Colonic mucosa (tissue), 4 donors: ENCODE measurements around the gene VGLL2. TPM values are rescaled to one million over a fixed set of nuclear protein-coding genes. Genes with fewer than 3 reads are reported as not detected.

Experiments
- DNase-seq: peaks from one replicate; pipeline ENCODE4 v3.0.0-alpha.2; 2020
- H3K27ac ChIP-seq: fragments of 200-600 bp; one replicate; pipeline ENCODE4 v1.8.0; 2021
- H3K27me3 ChIP-seq: fragments of 200-600 bp; one replicate; pipeline ENCODE4 v1.8.0; 2021
- H3K36me3 ChIP-seq: fragments of 200-600 bp; one replicate; pipeline ENCODE4 v1.8.0; 2021
- H3K4me1 ChIP-seq: fragments of 200-600 bp; one replicate; pipeline ENCODE4 v1.8.0; 2021; ENCODE audit warnings: mild to moderate bottlenecking
- H3K4me3 ChIP-seq: fragments of 200-600 bp; one replicate; pipeline ENCODE4 v1.8.0; 2021
- H3K9ac ChIP-seq, 2 donors: one replicate each; pipeline ENCODE4 v1.7.0; 2013; ENCODE audit warnings: control low read depth in 2 of 2, low read depth in 2 of 2, low read length in 2 of 2
- H3K9me3 ChIP-seq: fragments of 200-600 bp; one replicate; pipeline ENCODE4 v1.8.0; 2021
- CTCF ChIP-seq: fragments of 200-600 bp; IDR thresholded peaks from one replicate; pipeline ENCODE4 v1.8.0; 2022; ENCODE audit warnings: antibody characterized with exemption, mild to moderate bottlenecking
- intact Hi-C: fragments of 100-400 bp; cut with DNase I; formaldehyde crosslinking; loops from one replicate; pipeline ENCODE4 v1.14.1; 2022
- total RNA-seq, 2 donors: library from RNA; stranded (reverse); fragmentation: NEBNext Ultra II Directional in 1 of 2; extraction: Animal tissue kit (Norgen Biotek cat#: 25700) in 1 of 2; gene quantifications; one replicate each; pipeline ENCODE4 v1.2.1, GENCODE V29; 2021
- donor health status: healthy.
- donor health status: DM: no; HTN: no; CAD: no.
- donor health status: DM: no; HTN: no; CAD: no.

VGLL2 gene
- total RNA-seq = not detected

DNA sequence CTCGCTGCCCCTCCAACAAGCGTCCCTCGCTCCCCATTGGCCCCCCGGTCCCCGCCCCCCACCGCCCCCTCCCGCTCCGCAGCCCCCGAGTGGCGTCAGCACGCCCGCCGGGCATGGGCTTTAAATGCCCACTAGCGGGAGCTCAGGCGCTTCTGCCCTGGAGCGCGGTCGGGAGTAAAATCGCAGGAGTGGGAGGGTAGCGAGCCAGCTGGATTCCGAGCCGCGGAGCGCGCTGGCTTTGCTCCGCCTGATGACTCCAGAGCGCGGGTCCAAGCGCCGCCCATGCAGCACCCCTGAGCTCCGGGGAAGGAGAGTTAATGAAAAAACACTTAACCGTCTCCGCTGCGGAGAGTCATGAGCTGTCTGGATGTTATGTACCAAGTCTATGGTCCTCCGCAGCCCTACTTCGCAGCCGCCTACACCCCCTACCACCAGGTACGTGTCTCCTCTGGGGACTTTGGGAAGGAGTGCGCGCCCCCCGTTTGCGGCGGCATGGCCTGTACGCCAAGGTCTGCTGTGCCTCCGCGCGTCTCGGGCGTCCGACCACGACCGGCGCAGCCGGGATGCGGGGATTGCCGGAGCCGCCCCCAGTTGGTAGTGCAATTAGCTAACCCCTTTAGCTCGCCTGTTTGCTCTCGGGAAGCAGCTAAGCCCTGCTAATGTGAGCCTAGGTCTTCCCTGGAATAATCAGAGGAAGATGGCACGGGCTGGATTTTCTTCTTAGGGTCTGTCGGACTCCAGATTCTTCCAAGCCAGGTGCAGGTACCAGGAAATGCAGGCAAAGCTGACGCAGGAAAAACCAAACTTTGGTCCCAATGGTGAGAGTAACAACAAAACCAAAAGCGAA is at the start of gene VGLL2:
VGLL2 (plus strand) TSS at position 149 of the 847 bp plus-strand sequence; CDS start at position 355, 206 bp downstream.
- intact Hi-C loops = no loop called here
- Histone ChIP-seq H3K4me3 (peak within 1 kb of the TSS; percentile 25), H3K9me3 (no peaks in the 10 kb centered on the region), H3K27ac (no peak within 1 kb of the TSS), H3K27me3 (peaks cover 89% of the 10 kb centered on the region), H3K36me3 (no peaks in the 10 kb centered on the region), H3K9ac (no peak within 1 kb of the TSS), H3K4me1 (no peaks in the 10 kb centered on the region)
- no peak for TF ChIP-seq CTCF
- DNase-seq = peak; percentile 30

- no peak for TF ChIP-seq CTCF
- Histone ChIP-seq H3K27ac (no peak overlapping the region), H3K4me1 (no peaks in the 10 kb centered on the region), H3K36me3 (no peaks in the 10 kb centered on the region), H3K27me3 (no peaks in the 10 kb centered on the region), H3K4me3 (no peak overlapping the region), H3K9me3 (no peaks in the 10 kb centered on the region), H3K9ac (no peak overlapping the region)
- intact Hi-C loops = no loop called here
- no peak for DNase-seq
Observed at GRCh38 chr6:117222861-117223260, 42.5 kb upstream of the VGLL2 start.

GRCh38 chr6:117226778-117227177 is 38.6 kb upstream of the VGLL2 start:
- intact Hi-C loops = no loop called here
- Histone ChIP-seq H3K27ac (no peak overlapping the region), H3K27me3 (no peaks in the 10 kb centered on the region), H3K4me1 (no peaks in the 10 kb centered on the region), H3K36me3 (no peaks in the 10 kb centered on the region), H3K9me3 (no peaks in the 10 kb centered on the region), H3K4me3 (no peak overlapping the region), H3K9ac (no peak overlapping the region)
- DNase-seq = no peak
- no peak for TF ChIP-seq CTCF

- no peaks in the 10 kb centered on the region for H3K27me3 ChIP-seq
- H3K4me3 ChIP-seq = no peak overlapping the region
- no peak overlapping the region for H3K27ac ChIP-seq
- intact Hi-C loops = no loop called here
- H3K9me3 ChIP-seq = no peaks in the 10 kb centered on the region
- TF ChIP-seq CTCF = no peak
- DNase-seq = no peak
- no peaks in the 10 kb centered on the region for H3K4me1 ChIP-seq
- no peak overlapping the region for H3K9ac ChIP-seq
- H3K36me3 ChIP-seq = no peaks in the 10 kb centered on the region
Observed at GRCh38 chr6:117227245-117227962, 38.0 kb upstream of the VGLL2 start.

DNA sequence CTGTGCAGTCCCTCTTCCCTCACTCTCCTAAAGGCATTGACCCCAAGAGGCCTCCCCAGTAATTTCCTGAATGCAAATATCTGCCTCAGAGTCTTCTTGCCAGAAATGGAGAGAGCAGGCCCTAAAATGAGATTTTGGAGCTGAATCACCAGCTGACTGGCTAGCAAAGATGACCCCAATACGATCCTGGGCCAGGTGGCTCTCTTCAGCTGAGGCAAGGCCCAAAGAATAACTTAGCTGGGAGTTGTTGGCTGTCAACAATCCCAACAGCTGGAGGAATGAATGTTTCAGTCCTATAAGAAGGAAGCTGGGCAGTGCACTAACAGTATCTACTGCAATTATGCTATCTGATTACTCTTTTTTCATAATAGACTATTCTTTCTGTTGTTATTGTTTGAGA is 37.2 kb upstream of the VGLL2 start:
- DNase-seq = no peak
- H3K9ac ChIP-seq = no peak overlapping the region
- H3K36me3 ChIP-seq = no peaks in the 10 kb centered on the region
- no peak for TF ChIP-seq CTCF
- H3K27me3 ChIP-seq = no peaks in the 10 kb centered on the region
- H3K9me3 ChIP-seq = no peaks in the 10 kb centered on the region
- no peak overlapping the region for H3K4me3 ChIP-seq
- H3K4me1 ChIP-seq = no peaks in the 10 kb centered on the region
- intact Hi-C loops = no loop called here
- H3K27ac ChIP-seq = no peak overlapping the region
